ENCODE results near the gene PSMB10. TPM values are rescaled to one million over a fixed set of nuclear protein-coding genes. Genes with fewer than 3 reads are reported as not detected.

Gene PSMB10
- total and polyA plus RNA-seq, 2 donors (not counting 3 experiments of a cell fraction or from before 2014, with no cell fraction given), result 40.8 to 54.7 TPM

- Histone ChIP-seq H3K9me1 (replicated peaks; ENCODE audit: control insufficient read depth, extremely low read depth, insufficient read depth, low read length) (no peaks in the 10 kb centered on the region), H3K79me2 (ENCODE audit: control insufficient read depth, insufficient read depth, low read length) (peaks cover 43% of the 10 kb centered on the region), H2AFZ (ENCODE audit: low read depth, low read length) (peak within 1 kb of the TSS; percentile 77), H3K9ac (replicated peaks; ENCODE audit: extremely low read depth, insufficient read depth, low read length) (peak within 1 kb of the TSS; percentile 91), H3K4me2 (ENCODE audit: insufficient read depth, low read length) (peak within 1 kb of the TSS; percentile 78), H3K27ac (ENCODE audit: insufficient read depth, low read depth, low read length) (peak within 1 kb of the TSS; percentile 70), H3K9me3 (replicated peaks; ENCODE audit: control insufficient read depth, insufficient read depth, low read length) (no peaks in the 10 kb centered on the region), H3K4me1 (ENCODE audit: control insufficient read depth, extremely low read depth, insufficient read depth, low read length) (peaks cover 22% of the 10 kb centered on the region), H3K4me3 (replicated peaks in 1 of 3; ENCODE audit: insufficient read depth in 1 of 3, low read depth in 1 of 3, low read length in 3 of 3) (peak within 1 kb of the TSS; percentile 92 to 97 (median 96)), H3K36me3 (ENCODE audit: control insufficient read depth in 2 of 2, extremely low read depth in 1 of 2, insufficient read depth in 2 of 2, low read length in 2 of 2) (no peaks in the 10 kb centered on the region), H3K27me3 (ENCODE audit: control insufficient read depth in 2 of 2, insufficient read depth in 2 of 2, low read length in 2 of 2) (no peaks in the 10 kb centered on the region), H4K20me1 (replicated peaks; ENCODE audit: control insufficient read depth, extremely low read depth, insufficient read depth, low read length) (no peaks in the 10 kb centered on the region)
- intact Hi-C loops (cut with micrococcal nuclease), result no loop called here
- FAIRE-seq, result peak; percentile 86
- DNase-seq (ENCODE audit: low read depth, low spot score), result peak; percentile 78
- POLR2A ChIA-PET, result interaction anchor here (0.5 kb wide), 1 partner anchor 69 kb away, joined by 3 read pairs; no protein-coding TSS in a partner anchor
- dilution Hi-C loops (cut with MboI; ENCODE audit: extremely low pct_ligation_motif_present, low sequenced_read_pairs), result no loop called here
- CTCF ChIA-PET, result interaction anchor here (1.0 to 1.3 kb wide), 3 partner anchors 72 to 152 kb away, joined by 3 to 6 read pairs (median 4); no protein-coding TSS in a partner anchor
- TSS peak; percentile 52 for BruUV-seq (replicated peaks)
- TF ChIP-seq FOS (IDR thresholded peaks at IDR 0.05; ENCODE audit: borderline replicate concordance, insufficient read depth, low read length) (no peak), GATA2 (IDR thresholded peaks at IDR 0.05; ENCODE audit: insufficient read depth, insufficient read length, low read depth, low read length) (no peak), POLR2AphosphoS5 (IDR thresholded peaks at IDR 0.05; ENCODE audit: insufficient read depth, low read depth, low read length) (peak; percentile 98), JUN (IDR thresholded peaks at IDR 0.05; ENCODE audit: borderline replicate concordance, insufficient read depth, insufficient read length, low read depth) (no peak), POLR2A (IDR thresholded peaks at IDR 0.05; ENCODE audit: low read depth, low read length) (peak; percentile 86), MAX (IDR thresholded peaks at IDR 0.05; ENCODE audit: insufficient read depth, insufficient read length) (no peak), MYC (IDR thresholded peaks at IDR 0.05; ENCODE audit: low read depth, low read length) (no peak)
Measured at GRCh38 chr16:67968400-67969253, 32.0 kb upstream of the PSMB10 start, which contains the start of gene SLC12A4. TSS of gene SLC12A4 (minus strand) at chr16:67968637. CDS start at chr16:67968553, 84 bp downstream.

Measured in endothelial cell of umbilical vein (primary cell).